Gastroesophageal sphincter (tissue), 3 donors: ENCODE data around the gene DPEP2.
"Not testable (repeated sequence)": the region's sequence is repeated elsewhere in the genome, so short reads cannot be mapped to it uniquely, and the experiment has no call there.

Source experiments
- EP300 ChIP-seq: sonication (generic); formaldehyde crosslinking; IDR thresholded peaks from one replicate; pipeline ENCODE4 v1.6.1; 2017; ENCODE audit warnings: antibody characterized with exemption, mild to moderate bottlenecking
- POLR2A ChIP-seq, 2 donors: fragments of 450-650 bp; IDR thresholded peaks; one replicate each; pipeline ENCODE4 v1.6.1; 2017; ENCODE audit warnings: antibody characterized with exemption in 2 of 2, mild to moderate bottlenecking in 2 of 2, moderate library complexity in 1 of 2
- POLR2AphosphoS5 ChIP-seq: sonication (generic); formaldehyde crosslinking; IDR thresholded peaks from one replicate; pipeline ENCODE4 v1.6.1; 2017; ENCODE audit warnings: antibody characterized with exemption
- TF ChIP-seq, protein P1 (sequence below), 4 experiments: fragments of 200-600 bp in 2 of 4; fragments of 450-650 bp in 2 of 4; sonication (generic) in 1 of 4; IDR thresholded peaks; one replicate each; pipeline ENCODE4 v1.5.1; 2017 to 2019; ENCODE audit warnings: antibody characterized with exemption in 4 of 4, mild to moderate bottlenecking in 2 of 4, moderate library complexity in 2 of 4

DNA sequence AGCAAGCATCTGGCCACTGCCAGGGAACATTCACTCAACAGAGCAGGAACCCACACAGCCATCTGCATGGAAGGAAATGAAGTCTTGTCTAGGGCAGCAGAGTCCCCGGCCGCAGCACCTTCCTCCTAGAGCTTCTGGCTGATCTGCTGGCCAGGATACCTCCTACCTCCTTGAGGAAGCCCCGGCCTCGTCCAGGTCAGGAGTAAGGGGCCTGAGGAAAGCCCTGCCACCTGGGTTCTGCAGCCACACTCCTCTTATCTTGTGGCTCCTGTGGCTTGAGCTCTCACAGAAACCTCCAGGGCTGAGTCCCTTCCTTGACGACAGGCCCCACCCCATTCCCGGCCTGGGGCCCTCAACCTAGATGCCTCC, 5.3 kb downstream of the DPEP2 start:
- TF ChIP-seq, protein P1, sequence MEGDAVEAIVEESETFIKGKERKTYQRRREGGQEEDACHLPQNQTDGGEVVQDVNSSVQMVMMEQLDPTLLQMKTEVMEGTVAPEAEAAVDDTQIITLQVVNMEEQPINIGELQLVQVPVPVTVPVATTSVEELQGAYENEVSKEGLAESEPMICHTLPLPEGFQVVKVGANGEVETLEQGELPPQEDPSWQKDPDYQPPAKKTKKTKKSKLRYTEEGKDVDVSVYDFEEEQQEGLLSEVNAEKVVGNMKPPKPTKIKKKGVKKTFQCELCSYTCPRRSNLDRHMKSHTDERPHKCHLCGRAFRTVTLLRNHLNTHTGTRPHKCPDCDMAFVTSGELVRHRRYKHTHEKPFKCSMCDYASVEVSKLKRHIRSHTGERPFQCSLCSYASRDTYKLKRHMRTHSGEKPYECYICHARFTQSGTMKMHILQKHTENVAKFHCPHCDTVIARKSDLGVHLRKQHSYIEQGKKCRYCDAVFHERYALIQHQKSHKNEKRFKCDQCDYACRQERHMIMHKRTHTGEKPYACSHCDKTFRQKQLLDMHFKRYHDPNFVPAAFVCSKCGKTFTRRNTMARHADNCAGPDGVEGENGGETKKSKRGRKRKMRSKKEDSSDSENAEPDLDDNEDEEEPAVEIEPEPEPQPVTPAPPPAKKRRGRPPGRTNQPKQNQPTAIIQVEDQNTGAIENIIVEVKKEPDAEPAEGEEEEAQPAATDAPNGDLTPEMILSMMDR (IDR thresholded peaks at IDR 0.05), result not testable (repeated sequence)
- TF ChIP-seq EP300; POLR2AphosphoS5; POLR2A (IDR thresholded peaks at IDR 0.05): not testable (repeated sequence)
